OCI-LY1 (cell line): Measurements from ENCODE around the gene ZDBF2.

Source experiments
- H2AFZ ChIP-seq: fragments of 200-600 bp; sonication (generic), shearing (Covaris generic); 2 replicates; pipeline ENCODE4 v1.6.0; 2014; ENCODE audit warnings: antibody characterized with exemption, mild to moderate bottlenecking, low read length
- H3F3A ChIP-seq: fragments of 200-600 bp; sonication (generic), shearing (Covaris generic); 2 replicates; pipeline ENCODE4 v1.6.0; 2014; ENCODE audit warnings: mild to moderate bottlenecking, antibody characterized with exemption, low read length, moderate library complexity; ENCODE audit not compliant: insufficient read depth
- H3K27ac ChIP-seq: fragments of 200-600 bp; sonication (generic); 2 replicates; pipeline ENCODE4 v1.5.1; 2014; ENCODE audit warnings: low read length, mixed run types, mild to moderate bottlenecking, low read depth; ENCODE audit not compliant: poor library complexity, severe bottlenecking
- H3K27me3 ChIP-seq: fragments of 200-600 bp; sonication (generic); 2 replicates; pipeline ENCODE4 v1.6.0; 2014; ENCODE audit warnings: antibody characterized with exemption, mild to moderate bottlenecking, low read length, moderate library complexity; ENCODE audit not compliant: insufficient read depth
- H3K36me3 ChIP-seq: fragments of 200-600 bp; sonication (generic); 2 replicates; pipeline ENCODE4 v1.6.1; 2014; ENCODE audit warnings: mild to moderate bottlenecking, antibody characterized with exemption, low read length, moderate library complexity, mixed read lengths; ENCODE audit not compliant: insufficient read depth
- H3K4me1 ChIP-seq: fragments of 200-600 bp; sonication (generic); 2 replicates; pipeline ENCODE4 v1.5.1; 2014; ENCODE audit warnings: mild to moderate bottlenecking, low read length, moderate library complexity; ENCODE audit not compliant: insufficient read depth, severe bottlenecking
- H3K4me2 ChIP-seq: fragments of 200-600 bp; sonication (generic), shearing (Covaris generic); 2 replicates; pipeline ENCODE4 v1.6.1; 2014; ENCODE audit warnings: low read length
- H3K4me3 ChIP-seq: fragments of 200-600 bp; sonication (generic); 2 replicates; pipeline ENCODE4 v1.5.1; 2014; ENCODE audit warnings: low read length, low read depth, mild to moderate bottlenecking, mixed read lengths; ENCODE audit not compliant: poor library complexity, severe bottlenecking
- H3K79me2 ChIP-seq: fragments of 200-600 bp; shearing (Covaris generic); 2 replicates; pipeline ENCODE4 v1.6.1; 2016; ENCODE audit warnings: mixed run types, low read length, mixed read lengths; ENCODE audit not compliant: insufficient read depth
- H3K9ac ChIP-seq: fragments of 200-600 bp; sonication (generic), shearing (Covaris generic); 2 replicates; pipeline ENCODE4 v1.6.1; 2014; ENCODE audit warnings: mild to moderate bottlenecking, low read length, mixed read lengths
- H3K9me2 ChIP-seq: fragments of 200-600 bp; sonication (generic), shearing (Covaris generic); 2 replicates; pipeline ENCODE4 v1.6.1; 2014; ENCODE audit warnings: low read depth, mild to moderate bottlenecking, low read length, mixed read lengths
- H3K9me3 ChIP-seq: fragments of 200-600 bp; shearing (Covaris generic); 2 replicates; pipeline ENCODE4 v1.6.1; 2014; ENCODE audit warnings: low read length, mixed read lengths
- H4K20me1 ChIP-seq: fragments of 200-600 bp; sonication (generic), shearing (Covaris generic); 2 replicates; pipeline ENCODE4 v1.6.0; 2016; ENCODE audit warnings: mild to moderate bottlenecking, low read length; ENCODE audit not compliant: insufficient read depth
- EZH2 ChIP-seq: fragments of 200-600 bp; sonication (generic), shearing (Covaris generic); IDR thresholded peaks from 2 replicates; pipeline ENCODE4 v1.8.0; 2017; ENCODE audit warnings: borderline replicate concordance, mixed run types, mild to moderate bottlenecking, antibody characterized with exemption, low read length, moderate library complexity, mixed read lengths
- TF ChIP-seq, protein P1 (sequence below): fragments of 200-600 bp; sonication (generic), shearing (Covaris generic); IDR thresholded peaks from 2 replicates; pipeline ENCODE4 v1.5.1; 2017; ENCODE audit warnings: mild to moderate bottlenecking, antibody characterized with exemption, low read length, moderate library complexity, mixed read lengths

Gene ZDBF2

DNA sequence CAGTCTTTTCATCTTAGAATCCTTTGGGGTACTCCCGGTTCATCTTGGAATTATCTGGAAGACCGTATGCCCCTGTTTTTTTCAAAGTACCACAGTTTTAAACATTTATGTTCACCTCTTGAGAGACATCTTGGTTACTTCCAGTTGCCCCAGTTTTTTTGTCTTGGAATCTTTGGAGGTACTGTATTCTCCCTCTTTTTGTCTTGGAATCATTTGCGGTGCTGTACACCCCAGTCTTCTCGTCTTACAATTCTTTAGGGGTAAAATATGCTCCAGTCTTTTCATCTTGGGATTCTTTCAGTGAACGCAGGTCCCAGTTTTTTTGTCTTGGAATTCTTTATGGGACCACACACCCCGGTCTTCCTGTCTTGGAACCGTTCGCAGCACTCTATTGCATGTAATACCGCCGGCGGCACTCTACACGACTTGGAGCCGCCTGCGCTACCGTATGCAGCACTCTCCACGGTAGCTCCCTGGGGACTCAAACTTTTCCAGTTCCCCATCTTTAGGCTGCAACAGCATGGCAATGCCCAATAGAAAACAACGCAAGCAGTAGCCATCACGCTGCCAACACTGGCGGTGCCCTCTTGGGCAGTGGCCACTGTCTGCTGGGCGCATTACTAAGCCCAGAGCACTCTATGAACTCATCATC, 21.2 kb upstream of the ZDBF2 start:
- no peak overlapping the region for H3K4me2 ChIP-seq
- no peaks in the 10 kb centered on the region for H3K36me3 ChIP-seq
- no peak overlapping the region for H3K9ac ChIP-seq
- TF ChIP-seq EZH2, result no peak
- TF ChIP-seq, protein P1, sequence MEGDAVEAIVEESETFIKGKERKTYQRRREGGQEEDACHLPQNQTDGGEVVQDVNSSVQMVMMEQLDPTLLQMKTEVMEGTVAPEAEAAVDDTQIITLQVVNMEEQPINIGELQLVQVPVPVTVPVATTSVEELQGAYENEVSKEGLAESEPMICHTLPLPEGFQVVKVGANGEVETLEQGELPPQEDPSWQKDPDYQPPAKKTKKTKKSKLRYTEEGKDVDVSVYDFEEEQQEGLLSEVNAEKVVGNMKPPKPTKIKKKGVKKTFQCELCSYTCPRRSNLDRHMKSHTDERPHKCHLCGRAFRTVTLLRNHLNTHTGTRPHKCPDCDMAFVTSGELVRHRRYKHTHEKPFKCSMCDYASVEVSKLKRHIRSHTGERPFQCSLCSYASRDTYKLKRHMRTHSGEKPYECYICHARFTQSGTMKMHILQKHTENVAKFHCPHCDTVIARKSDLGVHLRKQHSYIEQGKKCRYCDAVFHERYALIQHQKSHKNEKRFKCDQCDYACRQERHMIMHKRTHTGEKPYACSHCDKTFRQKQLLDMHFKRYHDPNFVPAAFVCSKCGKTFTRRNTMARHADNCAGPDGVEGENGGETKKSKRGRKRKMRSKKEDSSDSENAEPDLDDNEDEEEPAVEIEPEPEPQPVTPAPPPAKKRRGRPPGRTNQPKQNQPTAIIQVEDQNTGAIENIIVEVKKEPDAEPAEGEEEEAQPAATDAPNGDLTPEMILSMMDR, result no peak
- H3F3A ChIP-seq, result no peaks in the 10 kb centered on the region
- H3K79me2 ChIP-seq, result no peaks in the 10 kb centered on the region
- no peaks in the 10 kb centered on the region for H3K4me1 ChIP-seq
- H3K4me3 ChIP-seq, result no peak overlapping the region
- no peak overlapping the region for H3K27ac ChIP-seq
- no peaks in the 10 kb centered on the region for H4K20me1 ChIP-seq
- no peaks in the 10 kb centered on the region for H3K9me2 ChIP-seq
- H3K27me3 ChIP-seq, result no peaks in the 10 kb centered on the region
- H3K9me3 ChIP-seq, result no peaks in the 10 kb centered on the region
- no peak overlapping the region for H2AFZ ChIP-seq

DNA sequence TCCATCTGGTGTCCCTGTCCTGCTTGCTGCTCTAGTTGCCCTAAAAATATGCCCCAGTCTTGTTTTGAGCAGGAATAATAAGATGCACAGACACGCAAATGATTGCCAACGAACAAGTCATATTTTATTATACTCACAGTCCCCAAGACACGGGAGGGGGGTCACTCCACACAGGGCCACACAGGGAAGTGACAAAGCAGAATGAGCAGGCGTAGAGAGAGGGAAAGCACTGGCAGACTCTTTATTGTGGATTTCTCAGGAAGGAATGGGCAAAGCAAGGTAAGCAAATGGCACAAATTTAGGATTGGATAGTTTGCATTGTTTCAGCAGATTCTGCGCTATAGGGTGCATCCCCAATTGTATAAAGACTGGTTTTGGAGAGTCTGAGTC, 20.7 kb upstream of the ZDBF2 start:
- H3K79me2 ChIP-seq, result no peaks in the 10 kb centered on the region
- no peaks in the 10 kb centered on the region for H3K9me3 ChIP-seq
- no peak overlapping the region for H3K9ac ChIP-seq
- no peak for TF ChIP-seq EZH2
- TF ChIP-seq, protein P1, result no peak
- no peaks in the 10 kb centered on the region for H3F3A ChIP-seq
- H3K4me2 ChIP-seq, result no peak overlapping the region
- no peaks in the 10 kb centered on the region for H4K20me1 ChIP-seq
- no peaks in the 10 kb centered on the region for H3K4me1 ChIP-seq
- H3K36me3 ChIP-seq, result no peaks in the 10 kb centered on the region
- no peaks in the 10 kb centered on the region for H3K9me2 ChIP-seq
- no peak overlapping the region for H3K27ac ChIP-seq
- no peak overlapping the region for H3K4me3 ChIP-seq
- H2AFZ ChIP-seq, result no peak overlapping the region
- no peaks in the 10 kb centered on the region for H3K27me3 ChIP-seq

DNA sequence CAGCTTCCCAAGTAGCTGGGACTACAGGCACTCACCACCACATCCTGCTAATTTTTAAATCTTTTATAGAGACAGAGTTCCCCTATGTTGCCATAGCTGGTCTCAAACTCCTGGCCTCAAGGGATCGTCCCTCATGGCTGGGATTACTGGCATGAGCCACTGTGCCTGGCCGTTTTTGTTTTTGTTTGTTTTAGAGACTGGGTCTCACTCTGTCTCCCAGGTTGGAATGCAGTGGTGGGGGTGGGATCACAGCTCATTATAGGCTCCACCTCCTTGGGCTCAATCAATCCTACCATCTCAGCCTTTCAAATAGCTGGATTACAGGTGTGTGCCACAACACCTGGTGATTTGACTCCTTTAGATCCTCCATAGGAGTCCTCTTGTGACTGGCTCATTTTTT, 19.5 kb upstream of the ZDBF2 start:
- Histone ChIP-seq H3K36me3 (no peaks in the 10 kb centered on the region), H3F3A (no peaks in the 10 kb centered on the region), H3K27me3 (no peaks in the 10 kb centered on the region), H4K20me1 (no peaks in the 10 kb centered on the region), H3K27ac (no peak overlapping the region), H3K9ac (no peak overlapping the region), H3K79me2 (no peaks in the 10 kb centered on the region), H2AFZ (no peak overlapping the region), H3K9me2 (no peaks in the 10 kb centered on the region), H3K4me1 (no peaks in the 10 kb centered on the region), H3K4me3 (no peak overlapping the region), H3K4me2 (no peak overlapping the region), H3K9me3 (no peaks in the 10 kb centered on the region)
- TF ChIP-seq, protein P1, result no peak
- TF ChIP-seq EZH2, result no peak
